SIG-M5 (cell line): Measurements from ENCODE around the gene MTMR4.
"Not testable (repeated sequence)": the region's sequence is repeated elsewhere in the genome, so short reads cannot be mapped to it uniquely, and the experiment has no call there.

Source experiments
- DNase-seq: peaks from one replicate; lab custom pipeline; 2025; lab: John Stamatoyannopoulos, UW

MTMR4 gene

GRCh38 chr17:58492238-58493121 lies 22.0 kb downstream of the MTMR4 start:
- no peak for DNase-seq

- no peak for DNase-seq
Measured at GRCh38 chr17:58491510-58492045, 22.9 kb downstream of the MTMR4 start.

GRCh38 chr17:58488428-58488890 lies 26.0 kb downstream of the MTMR4 start:
- no peak for DNase-seq

GRCh38 chr17:58487589-58488427 lies 26.6 kb downstream of the MTMR4 start, which contains the start of gene HSF5:
TSS of gene HSF5 (minus strand) at chr17:58488408. CDS start at chr17:58488274, 134 bp downstream.
- no peak for DNase-seq

GRCh38 chr17:58484600-58484999 lies 29.8 kb downstream of the MTMR4 start:
- no peak for DNase-seq

GRCh38 chr17:58481798-58482197 lies 32.6 kb downstream of the MTMR4 start:
- not testable (repeated sequence) for DNase-seq

- no peak for DNase-seq
Measured at GRCh38 chr17:58480090-58480489, 34.3 kb downstream of the MTMR4 start.

GRCh38 chr17:58476812-58477211 lies 37.6 kb downstream of the MTMR4 start:
- no peak for DNase-seq

GRCh38 chr17:58475985-58476384 lies 38.5 kb downstream of the MTMR4 start:
- DNase-seq: no peak

GRCh38 chr17:58470356-58470755 lies 44.1 kb downstream of the MTMR4 start:
- no peak for DNase-seq

- no peak for DNase-seq
Measured at GRCh38 chr17:58468944-58469343, 45.5 kb downstream of the MTMR4 start.

GRCh38 chr17:58455491-58455890 lies 58.9 kb downstream of the MTMR4 start:
- no peak for DNase-seq

- DNase-seq: no peak
Measured at GRCh38 chr17:58452738-58453137, 61.7 kb downstream of the MTMR4 start.

GRCh38 chr17:58447039-58447975 lies 67.1 kb downstream of the MTMR4 start:
- DNase-seq: no peak

GRCh38 chr17:58446086-58446485 lies 68.4 kb downstream of the MTMR4 start:
- DNase-seq: no peak
